Fibroblast of lung (primary cell): ENCODE measurements around the gene USP12. TPM values are rescaled to one million over a fixed set of nuclear protein-coding genes. Genes with fewer than 3 reads are reported as not detected.
"Not testable (repeated sequence)": the region's sequence is repeated elsewhere in the genome, so short reads cannot be mapped to it uniquely, and the experiment has no call there.

Experiments
- DNase-seq, 2 donors: peaks; one replicate each; pipeline versions ENCODE4 v3.0.0 to v3.0.0-alpha.2; 2010; ENCODE audit warnings: low read depth in 2 of 2
- H2AFZ ChIP-seq: 2 replicates; pipeline ENCODE4 v1.5.1; 2012; ENCODE audit warnings: low read length, control low read depth, inconsistent platforms
- H3K27ac ChIP-seq: 2 replicates; pipeline ENCODE4 v1.5.1; 2011; ENCODE audit warnings: low read length, control low read depth; ENCODE audit not compliant: insufficient read depth
- H3K27me3 ChIP-seq: 2 replicates; pipeline ENCODE4 v1.5.1; 2011; ENCODE audit warnings: mild to moderate bottlenecking, low read length; ENCODE audit not compliant: control insufficient read depth, insufficient read depth
- H3K36me3 ChIP-seq: 2 replicates; pipeline ENCODE4 v1.5.1; 2011; ENCODE audit warnings: low read length; ENCODE audit not compliant: control insufficient read depth, insufficient read depth
- H3K4me1 ChIP-seq: 2 replicates; pipeline ENCODE4 v1.5.1; 2011; ENCODE audit warnings: low read length; ENCODE audit not compliant: control insufficient read depth, insufficient read depth; ENCODE audit errors: extremely low read depth
- H3K4me2 ChIP-seq: 2 replicates; pipeline ENCODE4 v1.5.1; 2011; ENCODE audit warnings: low read length, control low read depth; ENCODE audit not compliant: insufficient read depth; ENCODE audit errors: extremely low read depth
- H3K4me3 ChIP-seq, 4 experiments: fragments of 200-600 bp in 1 of 4; sonication (generic) in 1 of 4; replicated peaks in 1 of 4; 2 replicates each; pipeline ENCODE4 v1.5.1; 2011 to 2016; ENCODE audit warnings: low read length in 4 of 4, low read depth in 3 of 4, mild to moderate bottlenecking in 3 of 4, control low read depth in 2 of 4, inconsistent platforms in 1 of 4, mixed read lengths in 1 of 4; ENCODE audit not compliant: insufficient read depth in 1 of 4; ENCODE audit errors: control extremely low read depth in 1 of 4
- H3K79me2 ChIP-seq: 2 replicates; pipeline ENCODE4 v1.5.1; 2012; ENCODE audit warnings: mild to moderate bottlenecking, low read length, inconsistent platforms; ENCODE audit not compliant: control insufficient read depth, insufficient read depth
- H3K9ac ChIP-seq: 2 replicates; pipeline ENCODE4 v1.5.1; 2011; ENCODE audit warnings: mild to moderate bottlenecking, low read length, control low read depth; ENCODE audit not compliant: insufficient read depth
- H3K9me3 ChIP-seq: 2 replicates; pipeline ENCODE4 v1.5.1; 2012; ENCODE audit warnings: low read depth, low read length; ENCODE audit not compliant: control insufficient read depth, insufficient read depth
- H4K20me1 ChIP-seq: 2 replicates; pipeline ENCODE4 v1.5.1; 2011; ENCODE audit warnings: low read length; ENCODE audit not compliant: control insufficient read depth, insufficient read depth; ENCODE audit errors: extremely low read depth
- EZH2 ChIP-seq: IDR thresholded peaks from 2 replicates; pipeline ENCODE4 v1.5.1; 2012; ENCODE audit warnings: low read length, control low read depth, mild to moderate bottlenecking; ENCODE audit errors: missing control alignments
- polyA minus RNA-seq: library from RNA; depleted of rRNA, polyadenylated mRNA; stranded (reverse); fragments of >200 nt; gene quantifications from 2 replicates; pipeline ENCODE4 v1.2.3, GENCODE V29; 2011; ENCODE audit warnings: low replicate concordance
- polyA plus RNA-seq, 2 donors: library from polyadenylated mRNA; depleted of rRNA in 1 of 2; stranded (reverse) in 1 of 2; unstranded in 1 of 2; fragments of >200 nt; gene quantifications; 2 replicates each; pipeline ENCODE4 v1.2.1, GENCODE V29; 2011 to 2012; ENCODE audit warnings: missing spikeins in 1 of 2
- total RNA-seq: library from RNA; depleted of rRNA; stranded (reverse); fragments of >200 nt; gene quantifications from 2 replicates; pipeline ENCODE4 v1.2.1, GENCODE V29; 2014
- TF ChIP-seq, protein P1 (sequence below), 2 donors: IDR thresholded peaks in 1 of 2; conservative IDR thresholded peaks in 1 of 2; 1 replicate in 1 of 2; 2 replicates in 1 of 2; pipeline ENCODE4 v1.5.1; 2011 to 2012; ENCODE audit warnings: low read length in 2 of 2, control low read depth in 1 of 2, inconsistent platforms in 1 of 2, low read depth in 1 of 2, mild to moderate bottlenecking in 1 of 2

Gene USP12, protein sequence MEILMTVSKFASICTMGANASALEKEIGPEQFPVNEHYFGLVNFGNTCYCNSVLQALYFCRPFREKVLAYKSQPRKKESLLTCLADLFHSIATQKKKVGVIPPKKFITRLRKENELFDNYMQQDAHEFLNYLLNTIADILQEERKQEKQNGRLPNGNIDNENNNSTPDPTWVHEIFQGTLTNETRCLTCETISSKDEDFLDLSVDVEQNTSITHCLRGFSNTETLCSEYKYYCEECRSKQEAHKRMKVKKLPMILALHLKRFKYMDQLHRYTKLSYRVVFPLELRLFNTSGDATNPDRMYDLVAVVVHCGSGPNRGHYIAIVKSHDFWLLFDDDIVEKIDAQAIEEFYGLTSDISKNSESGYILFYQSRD
- total RNA-seq (23.6 and 36.3 TPM in 2 replicates), polyA plus RNA-seq (17.3 and 18.9 TPM in 2 replicates), polyA minus RNA-seq (1.8 and 2.3 TPM in 2 replicates)
- polyA plus RNA-seq (2012), result 12.5 and 19.4 TPM in 2 replicates

DNA sequence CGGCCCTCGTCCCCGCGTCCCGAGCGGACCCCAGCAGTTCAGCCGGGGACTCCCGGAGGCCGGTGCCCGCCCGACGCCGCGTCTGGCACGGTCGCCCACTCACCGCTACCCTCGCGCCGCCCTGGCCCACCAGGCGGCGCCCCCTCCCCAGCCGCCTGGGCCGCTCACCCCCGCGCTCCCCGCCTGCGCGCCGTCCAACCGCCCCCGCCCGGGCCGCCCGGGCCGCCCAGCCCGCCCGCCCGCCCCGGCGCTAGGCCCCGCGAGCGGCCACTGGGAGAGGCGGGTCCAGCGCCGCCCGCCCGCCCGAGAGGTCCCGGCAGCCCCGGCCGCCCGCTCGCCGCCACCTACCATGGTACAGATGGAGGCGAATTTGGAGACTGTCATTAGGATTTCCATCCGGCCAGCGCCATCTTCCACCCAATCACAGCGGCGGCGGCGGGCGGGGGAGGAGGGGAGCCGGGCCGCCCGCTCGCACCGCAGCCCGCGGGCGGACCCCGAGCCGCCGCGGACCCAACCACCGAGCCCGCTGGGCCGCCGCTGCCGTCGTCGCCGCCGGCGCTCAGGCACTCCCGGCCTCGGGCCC, at the start of gene USP12:
USP12 (minus strand) TSS at position 568 of the 583 bp plus-strand sequence; CDS start at position 396, 172 bp downstream.
- Histone ChIP-seq H3K4me3 (peak within 1 kb of the TSS; percentile 74 to 82 (median 79)), H3K79me2 (peaks cover 42% of the 10 kb centered on the region), H3K36me3 (no peaks in the 10 kb centered on the region), H3K4me1 (peaks cover 7% of the 10 kb centered on the region), H3K27ac (peak within 1 kb of the TSS; percentile 89), H3K9me3 (no peaks in the 10 kb centered on the region), H3K9ac (peak within 1 kb of the TSS; percentile 82), H4K20me1 (peaks cover 6% of the 10 kb centered on the region), H3K27me3 (no peaks in the 10 kb centered on the region), H2AFZ (peak within 1 kb of the TSS; percentile 54), H3K4me2 (peak within 1 kb of the TSS; percentile 91)
- TF ChIP-seq EZH2, result no peak
- TF ChIP-seq, protein P1, sequence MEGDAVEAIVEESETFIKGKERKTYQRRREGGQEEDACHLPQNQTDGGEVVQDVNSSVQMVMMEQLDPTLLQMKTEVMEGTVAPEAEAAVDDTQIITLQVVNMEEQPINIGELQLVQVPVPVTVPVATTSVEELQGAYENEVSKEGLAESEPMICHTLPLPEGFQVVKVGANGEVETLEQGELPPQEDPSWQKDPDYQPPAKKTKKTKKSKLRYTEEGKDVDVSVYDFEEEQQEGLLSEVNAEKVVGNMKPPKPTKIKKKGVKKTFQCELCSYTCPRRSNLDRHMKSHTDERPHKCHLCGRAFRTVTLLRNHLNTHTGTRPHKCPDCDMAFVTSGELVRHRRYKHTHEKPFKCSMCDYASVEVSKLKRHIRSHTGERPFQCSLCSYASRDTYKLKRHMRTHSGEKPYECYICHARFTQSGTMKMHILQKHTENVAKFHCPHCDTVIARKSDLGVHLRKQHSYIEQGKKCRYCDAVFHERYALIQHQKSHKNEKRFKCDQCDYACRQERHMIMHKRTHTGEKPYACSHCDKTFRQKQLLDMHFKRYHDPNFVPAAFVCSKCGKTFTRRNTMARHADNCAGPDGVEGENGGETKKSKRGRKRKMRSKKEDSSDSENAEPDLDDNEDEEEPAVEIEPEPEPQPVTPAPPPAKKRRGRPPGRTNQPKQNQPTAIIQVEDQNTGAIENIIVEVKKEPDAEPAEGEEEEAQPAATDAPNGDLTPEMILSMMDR (conservative IDR thresholded peaks at IDR 0.05 in 1 of 2, IDR thresholded peaks at IDR 0.05 in 1 of 2; ENCODE audit: low read depth in 1 of 2, low read length in 2 of 2), result no peak
- peak; percentile 16 to 24 for DNase-seq

DNA sequence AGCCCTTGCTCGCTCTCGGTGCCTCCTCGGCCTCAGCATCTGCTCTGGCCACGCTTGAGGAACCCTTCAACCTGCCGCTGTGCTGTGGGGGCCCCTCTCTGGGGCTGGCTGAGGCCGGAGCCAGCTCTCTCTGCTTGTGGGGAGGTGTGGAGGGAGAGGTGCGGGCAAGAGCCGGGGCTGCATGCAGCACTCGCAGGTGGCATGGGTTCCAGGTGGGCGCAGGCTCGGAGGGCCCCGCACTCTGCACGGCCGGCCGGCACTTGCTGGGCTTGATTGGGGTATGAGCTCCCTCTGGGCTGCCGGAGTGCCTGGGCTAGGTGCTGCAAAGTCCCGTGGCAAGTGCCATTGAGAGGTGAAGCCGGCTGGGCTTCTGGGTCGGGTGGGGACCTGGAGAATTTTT, 48.0 kb upstream of the USP12 start:
- TF ChIP-seq EZH2, result no peak
- TF ChIP-seq, protein P1 (conservative IDR thresholded peaks at IDR 0.05 in 1 of 2, IDR thresholded peaks at IDR 0.05 in 1 of 2; ENCODE audit: low read depth in 1 of 2, low read length in 2 of 2), result no peak
- Histone ChIP-seq H3K9ac (no peak overlapping the region), H2AFZ (no peak overlapping the region), H3K27me3 (no peaks in the 10 kb centered on the region), H3K36me3 (no peaks in the 10 kb centered on the region), H3K4me3 (no peak overlapping the region), H3K79me2 (no peaks in the 10 kb centered on the region), H3K9me3 (no peaks in the 10 kb centered on the region), H3K4me1 (no peaks in the 10 kb centered on the region), H3K27ac (no peak overlapping the region), H4K20me1 (no peaks in the 10 kb centered on the region), H3K4me2 (no peak overlapping the region)
- no peak for DNase-seq

DNA sequence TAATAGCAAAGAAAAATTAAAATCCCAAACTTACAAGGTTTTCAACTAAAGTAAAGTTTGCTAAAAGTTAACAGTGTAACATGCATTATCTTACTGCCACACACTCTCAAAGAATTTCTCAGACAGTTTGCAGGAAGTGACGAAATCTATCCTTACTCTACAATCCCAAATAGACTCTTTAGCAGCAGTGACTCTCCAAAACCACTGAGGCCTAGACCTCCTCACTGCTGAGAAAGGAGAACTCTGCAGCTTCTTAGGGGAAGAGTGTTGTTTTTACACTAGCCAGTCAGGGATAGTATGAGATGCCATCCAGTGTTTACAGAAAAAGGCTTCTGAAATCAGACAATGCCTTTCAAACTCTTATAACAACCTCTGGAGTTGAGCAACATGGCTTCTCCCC, 47.2 kb upstream of the USP12 start:
- DNase-seq, H3K27me3 ChIP-seq, H3K4me3 ChIP-seq, H2AFZ ChIP-seq, H3K9me3 ChIP-seq, H4K20me1 ChIP-seq, H3K79me2 ChIP-seq, H3K9ac ChIP-seq, H3K36me3 ChIP-seq, H3K4me2 ChIP-seq, H3K4me1 ChIP-seq, H3K27ac ChIP-seq: not testable (repeated sequence)

DNA sequence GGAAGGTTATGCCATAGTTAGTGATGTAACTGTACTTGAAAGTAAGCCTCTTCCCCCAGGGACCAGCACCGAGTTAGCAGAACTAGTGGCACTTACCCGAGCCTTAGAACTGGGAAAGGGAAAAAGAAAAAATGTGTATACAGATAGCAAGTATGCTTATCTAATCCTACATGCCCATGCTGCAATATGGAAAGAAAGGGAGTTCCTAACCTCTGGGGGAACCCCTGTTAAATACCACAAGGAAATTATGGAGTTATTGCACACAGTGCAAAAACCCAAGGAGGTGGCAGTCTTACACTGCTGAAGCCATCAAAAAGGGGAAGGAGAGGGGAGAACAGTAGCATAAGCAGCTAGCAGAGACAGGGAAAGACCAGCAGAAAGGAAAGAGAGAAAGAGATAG, 46.2 kb upstream of the USP12 start:
- not testable (repeated sequence) for DNase-seq, H3K27ac ChIP-seq, H2AFZ ChIP-seq, H3K4me3 ChIP-seq, H3K4me2 ChIP-seq, H3K27me3 ChIP-seq, H3K79me2 ChIP-seq, H3K36me3 ChIP-seq, H3K4me1 ChIP-seq, H4K20me1 ChIP-seq, H3K9me3 ChIP-seq, H3K9ac ChIP-seq

DNA sequence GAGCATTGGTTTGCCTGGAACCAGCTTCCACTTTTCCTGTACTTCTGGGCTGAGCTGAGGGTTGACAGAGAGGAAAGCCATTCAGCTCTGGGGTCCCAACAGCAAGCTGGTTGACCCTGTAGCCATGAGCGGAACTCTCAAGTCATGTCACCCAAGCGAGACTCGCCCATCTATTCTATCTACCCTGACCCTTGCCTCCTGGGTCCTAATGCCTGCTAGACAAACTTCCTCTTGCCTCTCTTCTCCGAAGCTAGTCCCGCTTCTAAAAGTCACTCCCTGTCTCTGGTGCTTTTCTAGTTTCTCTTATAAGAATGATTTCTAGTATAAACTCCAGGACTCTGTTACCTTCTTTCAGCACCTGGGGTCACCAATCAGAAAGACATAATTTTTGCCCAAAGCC, 41.8 kb upstream of the USP12 start:
- H3K9ac ChIP-seq, H3K79me2 ChIP-seq, DNase-seq, H3K4me1 ChIP-seq, H2AFZ ChIP-seq, H3K36me3 ChIP-seq, H3K9me3 ChIP-seq, H3K27ac ChIP-seq, H3K4me3 ChIP-seq, H3K4me2 ChIP-seq, H3K27me3 ChIP-seq, H4K20me1 ChIP-seq: not testable (repeated sequence)
